ENCODE results near the gene SDCBP2.

The SDCBP2 gene, protein sequence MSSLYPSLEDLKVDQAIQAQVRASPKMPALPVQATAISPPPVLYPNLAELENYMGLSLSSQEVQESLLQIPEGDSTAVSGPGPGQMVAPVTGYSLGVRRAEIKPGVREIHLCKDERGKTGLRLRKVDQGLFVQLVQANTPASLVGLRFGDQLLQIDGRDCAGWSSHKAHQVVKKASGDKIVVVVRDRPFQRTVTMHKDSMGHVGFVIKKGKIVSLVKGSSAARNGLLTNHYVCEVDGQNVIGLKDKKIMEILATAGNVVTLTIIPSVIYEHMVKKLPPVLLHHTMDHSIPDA

DNA sequence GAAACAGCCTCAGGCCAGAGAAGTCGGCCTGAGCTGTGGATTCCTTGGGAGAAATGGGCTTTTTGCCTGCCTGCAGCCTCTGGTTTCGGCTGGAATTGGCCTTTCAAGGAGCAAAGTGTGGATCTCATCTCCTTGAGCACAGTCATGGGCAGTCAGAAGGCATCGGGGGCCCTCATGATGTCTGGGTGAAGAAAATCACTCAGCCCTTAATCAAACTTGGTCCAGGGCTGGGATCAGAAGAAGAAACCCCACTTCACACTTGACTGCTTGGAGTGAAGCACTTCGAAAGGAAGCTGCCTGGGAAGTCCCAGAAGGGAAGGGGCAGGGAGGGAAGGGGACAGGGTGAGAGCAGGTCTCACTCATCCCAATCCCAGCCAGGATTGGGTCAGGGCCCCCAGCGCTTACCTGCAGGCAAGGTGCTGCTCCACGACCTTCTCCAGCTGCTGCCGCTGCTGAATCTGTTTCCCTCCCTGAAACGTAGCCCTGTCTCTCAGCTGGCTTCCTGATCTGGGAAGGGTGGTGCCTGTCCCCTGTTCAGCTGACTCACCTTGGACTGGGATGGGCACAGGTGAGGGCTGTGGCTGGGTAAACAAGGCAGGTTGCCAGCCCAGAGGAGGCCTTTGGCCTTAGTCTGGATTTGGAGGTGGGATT, at the start of gene SDCBP2:
Gene SDCBP2, minus strand, starts transcription at position 460 of the 651 bp plus-strand sequence. CDS start 8,723 bp downstream, outside the sequence.
- no peak for DNase-seq (ENCODE audit: low read depth in 1 of 2, low spot score in 1 of 2)

DNA sequence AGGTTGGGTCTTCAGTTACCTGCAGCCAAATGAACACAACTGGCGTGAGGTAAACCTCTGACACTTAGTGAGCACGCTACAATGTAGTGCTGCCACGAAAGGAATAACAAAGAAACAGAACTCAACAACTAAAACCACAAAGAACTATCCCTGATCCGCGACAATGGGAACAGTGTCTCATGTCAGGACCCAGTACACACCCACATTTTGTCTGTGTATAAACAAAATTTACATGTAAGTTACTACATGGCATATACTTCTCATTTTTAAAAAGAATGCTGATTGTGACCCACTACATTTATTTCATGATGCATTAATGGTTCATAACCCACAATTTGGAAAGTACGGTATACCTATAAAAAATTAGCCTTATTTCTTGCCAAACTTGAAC, 49.8 kb upstream of the SDCBP2 start:
- DNase-seq (ENCODE audit: low read depth in 1 of 2, low spot score in 1 of 2): no peak

DNA sequence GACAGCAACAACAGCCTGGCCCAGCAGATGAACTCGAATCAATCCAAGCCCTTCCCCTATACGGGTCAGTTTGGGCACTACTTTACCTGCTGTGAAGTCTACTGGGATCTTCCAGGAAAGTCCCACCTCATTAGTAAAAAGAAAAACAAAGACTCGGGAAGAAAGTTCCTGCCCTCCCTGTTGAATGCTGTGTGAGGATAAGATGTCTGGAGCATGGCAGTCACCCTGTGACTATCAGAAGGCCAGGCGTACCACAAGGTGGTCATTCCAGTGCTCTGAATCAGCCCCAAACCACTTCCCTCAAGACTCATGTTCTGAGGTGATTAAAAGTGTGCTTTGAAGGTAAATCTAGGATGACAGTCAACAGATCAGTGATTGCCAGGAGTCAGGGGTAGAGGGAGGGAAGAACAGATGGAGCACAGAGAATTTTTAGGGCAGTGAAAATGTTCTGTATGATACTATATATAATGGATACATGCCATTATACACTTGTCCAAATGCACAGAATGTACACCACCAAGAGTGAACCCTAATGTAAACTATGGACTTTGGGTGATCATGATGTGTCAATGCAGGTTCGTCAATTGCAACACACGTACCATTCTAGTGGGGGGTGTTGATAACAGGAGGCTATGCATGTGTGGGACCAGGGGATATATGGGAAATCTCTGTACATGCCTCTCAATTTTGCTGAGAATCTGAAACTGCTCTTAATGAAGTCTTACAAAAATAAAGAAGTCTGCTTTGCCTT, 49.2 kb upstream of the SDCBP2 start:
- no peak for DNase-seq (ENCODE audit: low read depth in 1 of 2, low spot score in 1 of 2)

DNA sequence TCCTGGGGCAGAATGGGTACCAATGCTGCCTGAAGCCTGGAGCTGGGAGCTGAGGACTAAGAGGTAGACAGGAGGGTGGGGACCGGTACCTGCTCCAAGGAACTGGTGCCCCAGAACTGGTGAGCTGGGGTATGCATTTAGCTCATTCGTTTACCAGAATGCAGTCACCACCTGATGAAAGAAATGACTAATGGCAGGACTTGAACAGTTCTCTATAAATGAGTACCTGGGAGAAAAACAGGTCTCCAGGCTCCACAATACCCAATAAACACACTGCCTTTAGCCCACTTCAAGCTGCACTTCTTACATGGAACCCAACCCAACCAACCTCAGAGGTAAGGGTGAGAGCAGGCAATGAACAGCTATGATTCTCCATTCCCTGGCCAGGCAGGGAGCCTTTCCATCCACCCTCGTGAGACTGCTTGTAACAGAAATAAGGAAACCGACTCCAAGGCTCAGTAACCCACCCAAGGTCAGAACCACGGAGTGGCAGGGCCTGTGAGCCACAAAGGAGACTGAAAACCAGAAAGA, 48.5 kb upstream of the SDCBP2 start:
- no peak for DNase-seq (ENCODE audit: low read depth in 1 of 2, low spot score in 1 of 2)

DNA sequence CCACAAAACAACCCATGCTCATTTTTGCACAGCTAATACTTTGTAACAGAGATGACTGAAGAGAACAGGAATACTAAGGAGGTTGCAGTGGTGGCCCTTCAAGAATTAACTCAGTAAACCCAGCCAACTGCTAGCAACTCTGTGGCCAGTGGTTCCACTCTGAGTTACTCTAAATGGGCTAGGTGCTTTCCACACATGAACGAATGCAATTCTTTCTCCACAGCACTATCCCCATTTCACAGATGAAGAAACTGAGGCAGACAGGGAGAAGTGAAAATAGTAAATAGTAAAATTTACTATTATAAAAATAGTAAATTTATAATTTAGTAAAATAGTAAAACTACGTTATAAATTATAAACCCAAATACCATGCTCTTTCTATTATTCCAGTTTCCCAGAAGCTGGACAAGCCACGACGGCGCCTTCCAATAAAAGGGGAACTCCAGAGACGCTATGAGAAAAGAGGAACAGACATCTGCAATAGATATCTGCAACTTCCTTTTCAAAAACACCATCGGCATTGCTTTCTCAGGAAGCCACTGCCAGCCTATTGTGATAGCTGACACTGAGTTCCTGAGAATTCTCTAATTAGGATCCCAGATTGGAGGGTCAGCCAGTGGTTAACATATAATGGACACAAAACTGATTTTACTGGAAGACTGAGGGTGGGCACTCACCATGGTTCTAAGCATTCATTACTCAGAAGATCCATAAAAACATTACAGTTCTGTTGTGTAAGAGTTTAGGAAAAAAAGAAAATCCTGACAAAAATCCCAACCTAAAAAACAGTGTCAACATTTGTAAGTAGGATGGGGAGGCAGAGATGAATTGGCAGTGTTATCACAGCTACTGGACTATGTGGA, 47.7 kb upstream of the SDCBP2 start:
- DNase-seq (ENCODE audit: low read depth in 1 of 2, low spot score in 1 of 2): no peak

DNA sequence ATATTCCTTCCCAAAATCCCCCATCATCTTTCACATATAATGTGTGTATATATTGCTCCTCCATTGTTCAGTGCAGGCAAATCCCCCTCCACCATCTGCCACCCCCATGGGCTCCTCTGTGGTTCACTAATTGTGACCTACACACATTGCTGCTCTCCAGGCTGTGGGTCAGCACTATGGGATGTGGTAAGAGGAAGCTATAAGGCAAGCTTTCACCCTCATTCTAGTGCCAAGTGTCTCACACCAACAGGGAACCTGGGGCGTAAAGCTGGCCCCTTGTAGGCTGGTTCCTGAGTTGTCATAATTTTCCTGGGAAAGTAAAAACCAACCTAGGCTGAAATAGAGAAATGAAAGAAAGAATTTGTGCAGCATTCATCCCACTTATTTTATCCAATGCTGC, 47.1 kb upstream of the SDCBP2 start:
- no peak for DNase-seq (ENCODE audit: low read depth in 1 of 2, low spot score in 1 of 2)

DNA sequence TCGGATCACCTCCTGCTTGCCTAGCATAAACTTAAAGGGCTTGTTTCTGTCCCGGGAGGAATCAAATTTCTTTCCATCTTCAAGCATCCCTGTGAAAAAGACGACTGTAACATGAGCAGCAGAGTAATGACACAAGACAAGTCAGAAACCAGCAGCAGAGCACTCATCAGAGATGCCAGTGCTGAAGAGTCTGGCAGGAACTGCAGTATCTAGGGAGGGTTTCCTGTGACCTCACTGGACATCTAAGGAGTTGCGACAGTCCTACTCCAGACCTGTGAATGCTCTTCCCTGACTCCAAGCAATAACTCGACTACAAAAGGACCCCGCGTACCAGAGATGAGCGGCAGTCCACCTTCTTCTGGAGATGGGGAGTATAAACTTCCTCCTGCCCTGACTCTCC, 46.6 kb upstream of the SDCBP2 start:
- no peak for DNase-seq (ENCODE audit: low read depth in 1 of 2, low spot score in 1 of 2)

DNA sequence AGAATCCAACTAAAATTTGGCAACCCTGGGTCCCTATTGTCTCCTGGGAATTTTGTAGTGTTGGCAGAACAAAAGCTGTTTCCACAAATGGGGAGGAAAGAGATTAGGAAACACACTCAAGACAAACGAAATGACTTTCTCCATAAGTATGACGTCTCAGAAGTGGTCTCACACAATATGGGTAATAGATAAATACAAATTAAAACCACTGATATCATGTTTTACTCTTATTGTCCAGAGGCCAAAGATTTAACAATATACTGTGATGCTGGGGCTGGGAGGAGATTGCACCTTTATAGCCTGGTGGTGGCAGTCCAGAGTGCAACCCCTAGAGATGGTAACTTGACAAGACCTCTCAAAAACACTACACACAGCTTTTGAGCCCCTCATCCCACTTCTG, 45.3 kb upstream of the SDCBP2 start:
- DNase-seq (ENCODE audit: low read depth in 1 of 2, low spot score in 1 of 2): no peak

DNA sequence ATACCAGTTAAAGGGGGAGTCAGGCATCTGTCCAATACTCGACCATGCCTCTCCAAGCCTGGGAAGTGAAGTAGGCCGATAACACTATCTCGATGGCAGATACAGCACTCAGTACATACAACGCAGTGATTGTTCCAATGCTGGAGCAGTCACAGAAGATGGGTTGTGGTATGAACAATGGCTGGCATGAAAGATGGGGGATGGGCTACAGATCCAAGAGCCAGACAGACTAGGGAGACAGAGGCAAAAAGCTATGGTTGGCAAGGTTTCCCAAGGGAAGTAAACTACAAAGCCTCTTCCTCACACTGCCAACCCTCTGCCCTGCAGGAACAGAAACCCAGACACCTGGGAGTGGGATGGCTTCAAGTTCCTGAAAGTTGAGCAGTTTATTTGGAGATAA, 44.7 kb upstream of the SDCBP2 start:
- DNase-seq (ENCODE audit: low read depth in 1 of 2, low spot score in 1 of 2): no peak

DNA sequence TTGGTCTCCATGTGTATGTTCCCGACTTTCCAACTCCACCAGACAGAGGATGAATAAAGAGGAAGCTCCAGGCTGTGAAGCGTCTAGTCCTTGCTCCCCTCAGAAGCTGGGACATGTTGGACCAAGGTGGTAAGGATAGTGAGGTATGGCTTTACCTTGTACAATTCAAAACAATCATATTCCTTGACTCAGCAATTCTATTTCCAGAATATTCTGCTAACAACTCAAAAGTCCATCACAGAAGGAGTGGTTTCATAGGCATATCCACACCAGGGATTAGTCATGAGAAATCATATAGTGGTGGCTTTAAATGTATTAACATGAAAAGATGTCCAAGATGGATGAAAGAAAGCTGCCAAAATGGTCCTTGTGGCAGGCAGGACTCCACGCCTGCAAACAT, 44.1 kb upstream of the SDCBP2 start:
- DNase-seq (ENCODE audit: low read depth in 1 of 2, low spot score in 1 of 2): no peak

DNA sequence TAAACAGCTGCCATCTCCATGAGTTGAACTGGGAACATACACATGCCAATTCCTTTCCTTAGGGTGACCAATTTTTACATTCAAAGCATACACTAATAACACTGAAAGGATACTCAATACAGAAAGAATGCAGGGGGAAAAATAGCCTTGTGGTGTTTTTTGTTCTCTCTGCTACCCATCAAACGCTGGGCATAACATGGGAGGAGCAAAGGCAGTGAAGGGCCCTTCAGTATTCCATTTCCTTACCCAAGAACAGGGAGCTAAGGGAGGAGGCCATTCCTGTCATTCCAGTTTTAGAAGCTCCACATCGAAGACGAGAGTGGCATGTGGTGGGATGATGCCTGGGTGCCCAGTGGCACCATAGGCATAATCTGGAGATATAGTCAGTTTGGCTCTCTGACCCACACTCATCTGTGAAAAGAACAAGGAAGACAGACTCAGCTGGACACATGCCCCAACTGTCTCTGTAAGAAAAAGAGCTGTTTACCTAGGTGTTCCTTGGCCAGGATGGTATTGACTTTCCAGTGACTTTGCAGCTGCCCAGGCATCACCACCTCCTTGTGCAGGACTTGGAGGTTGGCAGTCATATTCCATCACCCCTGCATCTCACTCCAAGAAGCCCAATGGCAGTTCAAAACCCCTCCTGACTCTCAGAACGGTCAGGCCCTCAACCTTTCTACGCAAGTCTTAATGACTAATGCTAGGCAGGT, 43.0 kb upstream of the SDCBP2 start:
- no peak for DNase-seq (ENCODE audit: low read depth in 1 of 2, low spot score in 1 of 2)

DNA sequence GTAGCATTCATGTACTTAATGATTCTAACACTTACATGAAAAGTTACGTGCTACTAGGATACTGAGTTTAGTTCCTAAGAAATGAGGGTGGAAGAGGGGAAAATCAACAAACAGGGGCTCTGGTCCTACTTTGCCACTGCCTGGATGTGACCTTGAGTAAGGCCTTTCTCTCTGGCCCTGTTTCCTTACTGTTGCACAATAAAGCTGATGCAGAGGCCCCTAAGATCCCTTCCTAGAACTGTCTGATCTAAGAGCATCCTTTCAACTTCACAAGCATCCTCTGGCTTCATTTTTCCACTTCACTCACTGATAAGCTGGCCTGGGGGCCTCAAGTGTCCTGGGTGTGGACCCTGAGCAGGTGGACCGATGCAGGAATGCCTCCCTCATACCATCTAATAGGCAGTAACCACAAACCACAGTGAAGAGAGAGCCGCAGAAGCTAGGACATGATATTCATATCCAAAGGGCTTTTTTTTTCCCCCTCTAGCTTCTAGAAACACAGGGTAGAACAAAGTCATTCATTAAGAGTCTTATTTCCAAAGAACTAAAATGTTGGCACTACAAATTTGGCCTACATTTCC, 42.4 kb upstream of the SDCBP2 start:
- DNase-seq (ENCODE audit: low read depth in 1 of 2, low spot score in 1 of 2): no peak

DNA sequence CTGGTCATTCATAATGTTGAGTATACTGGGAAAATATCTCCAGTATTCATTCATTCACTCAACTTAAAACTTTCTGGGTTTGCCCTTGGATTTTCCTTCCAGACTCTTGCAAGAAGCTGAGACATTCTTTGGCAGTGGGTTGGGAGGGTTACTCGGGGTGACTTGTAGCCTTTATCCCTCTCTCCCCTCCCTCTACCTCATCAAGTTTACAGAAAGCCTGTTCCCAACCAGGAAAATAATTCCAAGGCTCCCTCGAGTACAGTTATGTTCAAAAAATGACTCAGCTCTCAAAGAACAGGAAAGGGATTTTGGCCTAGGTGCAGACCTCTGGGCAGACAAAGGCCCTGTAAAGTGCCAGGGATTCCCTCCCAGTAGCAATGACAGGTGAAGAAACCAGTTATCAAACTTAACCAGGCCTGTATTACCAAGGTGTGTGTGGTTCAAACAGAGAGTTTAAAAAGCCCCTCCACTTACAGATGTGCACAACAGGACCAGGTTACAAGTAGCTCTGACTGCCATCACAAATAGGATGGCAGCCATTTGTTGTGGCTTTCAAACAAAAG, 41.7 kb upstream of the SDCBP2 start:
- DNase-seq (ENCODE audit: low read depth in 1 of 2, low spot score in 1 of 2): no peak

DNA sequence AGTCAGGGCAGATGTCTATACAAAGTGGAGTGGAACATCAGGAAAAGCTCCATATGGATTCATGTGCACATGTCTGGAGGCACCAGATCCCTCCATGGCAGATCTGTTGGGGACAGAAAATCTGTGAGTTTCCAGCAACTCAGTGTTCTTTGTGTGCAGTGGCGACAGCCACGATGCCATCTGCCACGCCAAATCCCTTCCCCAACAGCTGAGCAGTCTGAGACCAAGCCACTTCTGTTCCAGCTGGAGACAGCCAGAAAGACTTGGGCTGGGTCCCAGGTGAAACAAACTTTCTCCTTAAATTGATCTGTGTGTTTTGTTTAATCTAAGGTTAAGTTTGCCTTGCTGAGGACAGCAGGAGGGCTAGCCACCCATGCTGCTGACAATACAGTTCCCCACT, 41.0 kb upstream of the SDCBP2 start:
- DNase-seq (ENCODE audit: low read depth in 1 of 2, low spot score in 1 of 2): no peak

DNA sequence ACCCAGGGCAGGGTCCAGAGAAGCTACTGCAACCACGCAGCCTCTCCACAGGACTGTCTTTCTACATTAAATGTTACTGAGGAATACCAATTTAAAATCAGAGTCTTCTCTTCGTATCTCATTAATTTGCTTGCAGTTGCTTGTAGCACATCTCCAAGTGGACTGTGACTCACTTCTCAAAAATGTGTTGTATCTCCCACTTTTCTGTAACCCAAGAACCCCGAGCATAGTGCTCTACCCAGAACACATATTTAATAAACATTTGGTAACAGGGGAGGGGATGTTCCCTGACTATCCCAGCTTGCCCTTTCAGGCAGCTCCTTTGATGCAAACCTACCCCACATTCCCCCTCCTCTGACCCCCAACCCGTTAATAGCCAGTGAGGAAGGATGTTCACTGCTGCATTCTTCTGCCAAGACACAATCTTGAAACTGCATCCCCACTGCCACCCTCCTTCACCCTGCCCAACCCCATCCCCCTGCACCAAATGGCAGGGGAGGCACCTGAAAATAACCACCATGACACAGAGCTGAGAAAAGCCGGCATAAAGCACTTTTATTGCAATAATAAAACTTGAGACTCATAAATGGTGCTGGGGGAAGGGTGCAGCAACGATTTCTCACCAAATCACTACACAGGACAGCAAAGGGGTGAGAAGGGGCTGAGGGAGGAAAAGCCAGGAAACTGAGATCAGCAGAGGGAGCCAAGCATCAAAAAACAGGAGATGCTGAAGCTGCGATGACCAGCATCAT, 39.7 kb upstream of the SDCBP2 start:
- no peak for DNase-seq (ENCODE audit: low read depth in 1 of 2, low spot score in 1 of 2)

DNA sequence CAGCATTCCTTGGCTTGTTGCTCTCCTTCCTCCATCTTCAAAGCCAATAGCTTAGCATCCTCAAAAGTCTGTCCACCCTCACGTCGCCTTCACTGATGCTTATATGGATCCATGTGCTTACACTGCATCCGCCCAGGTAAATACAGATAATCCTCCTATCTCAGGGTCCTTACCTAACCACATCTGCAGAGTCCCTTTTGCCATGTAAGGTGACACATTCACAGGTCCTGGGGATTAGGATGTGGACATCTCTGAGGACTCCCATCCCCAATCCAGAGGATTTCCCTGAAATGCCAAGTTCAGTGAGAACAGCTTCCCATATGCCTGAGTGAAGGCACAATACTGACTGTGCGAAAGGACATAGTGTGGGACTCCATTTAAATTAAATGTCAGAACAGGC, 38.5 kb upstream of the SDCBP2 start:
- DNase-seq (ENCODE audit: low read depth in 1 of 2, low spot score in 1 of 2): no peak

DNA sequence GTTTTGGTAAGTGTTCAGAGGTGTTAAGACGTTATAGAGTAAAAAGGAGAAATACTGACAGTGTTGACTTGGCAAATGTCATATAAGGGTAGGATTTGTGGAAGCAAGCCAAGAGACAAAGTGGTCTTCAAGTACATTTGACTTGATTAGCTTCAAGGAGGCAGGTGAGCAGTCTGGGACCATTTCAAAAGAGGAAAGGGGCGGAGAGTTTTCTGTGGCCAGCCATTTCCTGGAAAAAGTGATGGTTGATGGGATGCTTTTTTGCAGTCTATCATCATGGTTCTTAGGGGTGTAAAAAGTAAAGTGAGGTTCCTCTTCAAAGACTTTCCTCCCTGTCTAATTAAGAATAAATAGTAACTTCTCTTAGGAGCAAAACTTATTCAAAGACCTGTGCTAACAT, 35.2 kb upstream of the SDCBP2 start:
- DNase-seq (ENCODE audit: low read depth in 1 of 2, low spot score in 1 of 2): no peak

DNA sequence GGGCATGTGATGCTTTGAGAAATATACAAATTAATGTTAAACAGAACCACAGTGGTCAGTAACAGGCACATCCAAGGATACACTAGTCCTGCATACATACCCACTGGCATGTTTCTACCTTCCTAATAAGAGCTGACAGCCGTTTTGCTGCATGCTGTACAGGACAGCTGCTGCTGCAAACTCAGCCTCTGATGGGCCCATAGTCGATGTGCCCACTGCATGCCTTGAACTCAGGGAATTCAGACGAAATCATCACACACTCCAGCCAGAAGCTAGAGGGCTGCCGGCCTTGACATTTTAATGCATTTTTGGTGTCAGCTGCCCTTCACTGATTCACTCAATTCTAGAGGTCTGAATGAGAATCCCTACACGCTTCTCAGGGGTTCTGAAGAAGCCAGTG, 34.6 kb upstream of the SDCBP2 start:
- no peak for DNase-seq (ENCODE audit: low read depth in 1 of 2, low spot score in 1 of 2)

DNA sequence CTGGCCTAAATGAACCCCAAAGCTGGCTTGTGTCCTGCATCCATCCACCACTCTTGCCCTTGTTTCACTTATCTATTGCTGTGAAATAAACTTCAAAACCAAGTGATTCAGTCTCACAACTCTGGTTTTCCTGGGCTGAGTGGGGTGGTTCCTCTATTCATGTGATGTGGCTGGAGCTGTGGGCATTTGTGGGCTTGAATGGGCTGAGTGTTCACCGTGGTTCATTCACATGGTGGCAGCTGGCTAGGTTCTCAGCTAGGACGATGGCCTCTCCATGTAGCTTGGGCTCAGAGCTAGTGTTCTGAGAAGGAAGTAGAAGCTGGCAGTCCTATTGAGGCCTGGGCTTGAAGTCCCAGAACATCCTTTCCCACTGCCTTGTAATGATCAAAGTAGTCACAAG, 33.5 kb upstream of the SDCBP2 start:
- no peak for DNase-seq (ENCODE audit: low read depth in 1 of 2, low spot score in 1 of 2)

Data from activated T-helper 1 cell treated with anti-CD3 and anti-CD28 coated beads, Interleukin-2, amount 50 U/mL, for 16 hours (primary cell).